Fibroblast of mammary gland (primary cell): ENCODE measurements around the gene SAE1.

ENCODE experiments used
- DNase-seq: peaks from one replicate; pipeline ENCODE4 v3.0.0-alpha.2; 2010; ENCODE audit warnings: low read depth
- H3K4me3 ChIP-seq: 2 replicates; pipeline ENCODE4 v1.5.1; 2011; ENCODE audit warnings: low read depth, mild to moderate bottlenecking, low read length, moderate library complexity; ENCODE audit not compliant: control insufficient read depth
- CTCF ChIP-seq: conservative IDR thresholded peaks from 2 replicates; pipeline ENCODE4 v1.5.1; 2011; ENCODE audit warnings: low read depth, low read length, inconsistent platforms; ENCODE audit not compliant: control insufficient read depth, insufficient read depth

SAE1 gene

DNA sequence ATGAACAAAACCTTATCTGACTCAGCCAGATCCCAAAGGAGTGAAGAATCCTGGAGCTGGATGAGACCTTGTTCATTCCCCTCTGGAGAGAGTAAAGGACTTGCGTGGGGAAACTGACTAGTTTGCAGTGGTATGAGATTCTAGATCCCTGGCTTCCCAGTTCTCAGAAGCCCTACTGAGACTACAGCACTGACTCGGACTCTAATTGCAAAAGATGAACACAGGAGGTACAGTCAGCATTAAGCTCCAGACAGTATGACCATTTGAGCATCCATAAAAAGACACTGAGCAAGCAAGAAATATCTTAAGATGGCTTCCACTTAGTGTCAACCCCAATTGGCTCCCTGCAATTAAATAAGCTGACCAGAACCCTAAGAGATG, 23.8 kb upstream of the SAE1 start:
- no peak overlapping the region for H3K4me3 ChIP-seq
- TF ChIP-seq CTCF = no peak
- DNase-seq = peak; percentile 84

DNA sequence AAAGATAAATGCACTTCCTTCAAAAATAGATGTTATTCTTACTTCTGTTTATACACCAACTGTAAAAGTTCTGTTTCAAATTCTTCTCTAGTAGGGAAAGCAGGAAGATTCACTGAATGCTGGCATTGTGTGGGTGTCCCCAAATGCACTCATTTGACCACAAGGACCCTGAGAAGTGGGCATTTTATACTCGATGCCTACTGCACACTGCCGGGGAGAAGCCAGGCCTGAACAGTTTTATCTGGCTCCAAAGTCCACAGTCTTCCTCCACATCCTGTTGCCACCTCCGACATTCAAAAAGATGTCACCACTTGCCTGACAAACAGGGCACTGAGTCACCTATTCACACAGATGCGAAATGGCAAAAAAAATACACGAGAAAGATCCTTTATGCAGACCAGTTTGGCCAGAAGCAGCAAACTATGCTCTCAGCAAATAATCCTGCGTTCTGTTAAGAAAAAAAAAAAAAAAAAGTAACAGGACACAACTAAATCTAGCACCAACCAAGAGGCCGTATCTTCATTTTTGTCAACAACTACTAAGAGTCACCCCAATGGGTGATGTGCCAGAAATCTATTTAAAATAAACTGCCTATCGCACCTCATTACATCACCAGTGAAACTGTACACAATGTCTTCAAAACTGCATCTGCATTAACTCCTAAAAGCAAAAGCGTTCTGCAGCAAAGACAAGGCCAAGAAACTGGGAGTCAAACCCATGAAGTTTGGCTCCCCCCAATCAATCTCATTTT, 23.3 kb upstream of the SAE1 start:
- H3K4me3 ChIP-seq = no peak overlapping the region
- peak; percentile 44 for DNase-seq
- TF ChIP-seq CTCF = no peak

DNA sequence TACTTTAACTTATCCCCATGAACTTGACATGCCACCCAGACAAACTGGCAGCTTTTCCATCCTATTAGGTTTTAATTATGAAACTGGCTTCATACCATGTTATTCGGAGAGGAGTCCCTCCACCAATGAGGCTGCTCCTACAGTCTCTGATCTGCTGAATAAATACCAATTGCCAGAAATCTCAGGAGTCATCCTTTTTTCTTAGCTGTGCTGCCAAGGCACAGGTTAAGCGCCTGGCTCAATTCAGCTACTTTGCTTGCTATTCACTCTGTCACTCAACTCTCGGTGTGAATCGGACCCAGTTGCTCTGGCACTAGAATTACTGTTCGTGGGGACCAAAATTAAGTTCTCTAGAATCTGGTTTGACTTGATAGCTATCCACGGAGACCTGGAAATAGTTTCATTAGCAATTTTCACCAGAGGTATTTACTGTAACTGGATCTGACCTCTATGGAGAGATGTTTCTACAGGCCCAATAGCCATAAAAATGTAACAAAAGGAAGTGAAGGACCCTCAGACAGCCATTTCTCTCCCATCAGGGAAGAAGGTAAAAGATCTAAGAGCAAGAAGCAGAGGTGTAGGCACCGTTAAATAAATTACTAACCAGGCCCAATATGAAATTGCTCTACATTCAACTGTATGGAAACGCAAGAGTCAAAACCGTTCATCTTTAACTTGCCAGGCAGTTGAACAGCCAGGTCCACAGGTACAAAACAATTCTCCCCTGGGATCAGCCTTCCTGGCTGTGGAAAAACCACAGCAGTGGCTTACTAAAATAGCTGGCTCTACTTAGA, 22.5 kb upstream of the SAE1 start:
- no peak for TF ChIP-seq CTCF
- peak; percentile 49 for DNase-seq
- no peak overlapping the region for H3K4me3 ChIP-seq

DNA sequence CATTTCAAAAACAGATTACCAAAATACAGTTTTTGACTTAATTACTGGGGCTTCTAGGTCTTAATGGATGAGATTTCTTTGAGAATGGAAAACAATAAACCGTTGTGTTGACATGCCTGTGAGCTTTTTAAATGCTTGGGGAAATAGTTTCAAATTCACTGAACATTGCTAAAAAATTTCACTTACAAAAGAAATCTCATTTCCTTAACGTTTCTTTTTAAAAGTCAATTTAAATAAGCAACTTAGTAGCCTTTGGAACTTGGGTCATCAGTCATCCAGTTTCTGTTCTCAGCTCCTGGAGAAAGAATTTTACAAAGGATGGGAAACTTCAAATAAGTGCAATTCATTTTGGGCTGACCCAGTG, 21.5 kb upstream of the SAE1 start:
- H3K4me3 ChIP-seq = peak overlapping the region; percentile 83
- no peak for TF ChIP-seq CTCF
- no peak for DNase-seq

DNA sequence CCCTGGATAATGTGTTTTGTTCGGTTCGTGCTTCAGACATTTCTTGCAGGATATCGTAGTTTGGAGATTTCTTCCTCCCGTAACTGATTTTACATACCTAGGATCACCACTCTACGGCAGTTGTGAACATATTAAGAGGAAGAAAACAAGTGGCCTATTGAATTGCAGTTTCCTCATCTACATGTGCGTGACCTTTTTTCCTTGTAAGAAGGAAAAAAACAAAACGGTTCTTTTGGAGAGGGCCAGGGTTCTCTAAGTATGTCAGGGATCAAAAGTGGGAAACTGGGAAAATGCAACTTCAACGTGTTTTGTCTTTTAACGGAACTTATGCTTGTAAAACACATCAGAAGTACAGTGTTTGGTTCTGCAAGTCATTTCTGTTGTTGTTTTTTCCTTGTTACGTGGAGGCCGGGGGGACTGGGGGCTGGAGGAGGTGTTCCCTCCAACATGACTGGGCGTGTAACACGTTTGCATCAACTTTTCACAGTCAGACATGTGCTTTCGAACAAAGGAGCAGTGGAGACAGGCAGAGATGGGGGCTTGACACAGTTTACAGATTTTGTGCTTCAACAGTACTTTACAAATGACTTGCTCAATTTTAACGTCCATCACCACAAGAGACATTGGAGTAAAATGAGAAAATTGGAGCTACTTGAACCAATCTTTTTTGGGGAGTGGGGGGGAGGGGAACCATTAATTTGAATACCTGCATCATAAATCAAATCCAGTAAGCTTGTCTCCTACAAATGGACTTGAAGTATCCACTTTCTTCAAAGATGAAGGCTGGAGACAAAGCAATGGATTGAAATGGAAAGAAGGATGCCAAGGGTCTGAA, 20.9 kb upstream of the SAE1 start:
- H3K4me3 ChIP-seq = peak overlapping the region; percentile 83
- DNase-seq = peak; percentile 69
- no peak for TF ChIP-seq CTCF

- H3K4me3 ChIP-seq = peak overlapping the region; percentile 83
- no peak for DNase-seq
- TF ChIP-seq CTCF = no peak
Measured at GRCh38 chr19:47110521-47111005, 20.1 kb upstream of the SAE1 start.
